PC-9 (cell line): ENCODE results near the gene RNF144A. TPM values are rescaled to one million over a fixed set of nuclear protein-coding genes. Genes with fewer than 3 reads are reported as not detected.

Experiments
- BruUV-seq: library from RNA; stranded (reverse); fragments of 400-500 nt; replicated peaks from 2 replicates; lab custom pipeline; 2021; lab: Mats Ljungman, UMichigan
- CTCF ChIA-PET: fragments of 300-600 bp; sonication (Branson Sonifier 250); formaldehyde crosslinking; loops from one replicate; lab custom pipeline; 2022; ENCODE audit warnings: antibody characterized with exemption; lab: Charles Lee
- POLR2A ChIA-PET: fragments of 300-600 bp; sonication (Branson Sonifier 250); formaldehyde crosslinking; loops from one replicate; lab custom pipeline; 2022; ENCODE audit warnings: antibody characterized with exemption; ENCODE audit not compliant: unreplicated experiment; lab: Charles Lee
- DNase-seq, 2 experiments: peaks; one replicate each; pipeline versions ENCODE4 v3.0.0 to v3.0.0-alpha.2; 2015 to 2022; ENCODE audit warnings: mixed read lengths in 1 of 2
- H2AFZ ChIP-seq: fragments of 200-600 bp; sonication (generic); 2 replicates; pipeline ENCODE4 v1.8.1; 2017; ENCODE audit warnings: antibody characterized with exemption
- H3F3A ChIP-seq: fragments of 200-600 bp; sonication (generic); 2 replicates; pipeline ENCODE4 v1.8.1; 2017; ENCODE audit warnings: antibody characterized with exemption, mild to moderate bottlenecking, low read depth; ENCODE audit not compliant: insufficient read depth
- H3K27ac ChIP-seq: fragments of 200-600 bp; sonication (generic); 2 replicates; pipeline ENCODE4 v1.6.1; 2016; ENCODE audit warnings: mixed run types
- H3K27me3 ChIP-seq: fragments of 200-600 bp; sonication (generic); 2 replicates; pipeline ENCODE4 v1.6.1; 2016; ENCODE audit warnings: low read depth, mixed run types; ENCODE audit not compliant: insufficient read depth
- H3K36me3 ChIP-seq: fragments of 200-600 bp; sonication (generic); 2 replicates; pipeline ENCODE4 v1.6.1; 2016; ENCODE audit warnings: low read depth, mixed run types
- H3K4me1 ChIP-seq: fragments of 200-600 bp; sonication (generic); replicated peaks from 2 replicates; pipeline ENCODE4 v1.6.1; 2016; ENCODE audit warnings: mixed run types; ENCODE audit not compliant: insufficient read depth
- H3K4me2 ChIP-seq: fragments of 200-600 bp; sonication (generic); 2 replicates; pipeline ENCODE4 v1.6.1; 2017; ENCODE audit warnings: mixed run types
- H3K4me3 ChIP-seq: fragments of 200-600 bp; sonication (generic); 2 replicates; pipeline ENCODE4 v1.6.1; 2016; ENCODE audit warnings: mixed run types
- H3K79me2 ChIP-seq: fragments of 200-600 bp; sonication (generic); 2 replicates; pipeline ENCODE4 v1.6.1; 2017; ENCODE audit warnings: low read depth, mixed run types
- H3K9me2 ChIP-seq: fragments of 200-600 bp; sonication (generic); 2 replicates; pipeline ENCODE4 v1.8.1; 2017; ENCODE audit warnings: mild to moderate bottlenecking; ENCODE audit not compliant: insufficient read depth
- H3K9me3 ChIP-seq: fragments of 200-600 bp; sonication (generic); 2 replicates; pipeline ENCODE4 v1.8.1; 2016; ENCODE audit warnings: low read depth; ENCODE audit not compliant: insufficient read depth
- H4K20me1 ChIP-seq: fragments of 200-600 bp; sonication (generic); 2 replicates; pipeline ENCODE4 v1.8.1; 2017; ENCODE audit not compliant: insufficient read depth
- EZH2 ChIP-seq: fragments of 200-600 bp; sonication (generic); IDR thresholded peaks from 2 replicates; pipeline ENCODE4 v1.8.0; 2017; ENCODE audit warnings: antibody characterized with exemption, low read depth
- intact Hi-C: fragments of 100-400 bp; cut with micrococcal nuclease; formaldehyde crosslinking; loops from one replicate; pipeline ENCODE4 v1.10.0; 2022; ENCODE audit not compliant: unreplicated experiment
- total RNA-seq: library from RNA; stranded (reverse); gene quantifications from 2 replicates; pipeline ENCODE4 v1.2.3, GENCODE V29; 2021
- TF ChIP-seq, protein P1 (sequence below): fragments of 200-600 bp; sonication (generic); conservative IDR thresholded peaks from 2 replicates; pipeline ENCODE4 v1.6.1; 2017; ENCODE audit warnings: mixed run types, antibody characterized with exemption, mild to moderate bottlenecking, moderate library complexity

RNF144A gene
- total RNA-seq, 1 experiment from 2014 or later = 0.94 TPM

DNA sequence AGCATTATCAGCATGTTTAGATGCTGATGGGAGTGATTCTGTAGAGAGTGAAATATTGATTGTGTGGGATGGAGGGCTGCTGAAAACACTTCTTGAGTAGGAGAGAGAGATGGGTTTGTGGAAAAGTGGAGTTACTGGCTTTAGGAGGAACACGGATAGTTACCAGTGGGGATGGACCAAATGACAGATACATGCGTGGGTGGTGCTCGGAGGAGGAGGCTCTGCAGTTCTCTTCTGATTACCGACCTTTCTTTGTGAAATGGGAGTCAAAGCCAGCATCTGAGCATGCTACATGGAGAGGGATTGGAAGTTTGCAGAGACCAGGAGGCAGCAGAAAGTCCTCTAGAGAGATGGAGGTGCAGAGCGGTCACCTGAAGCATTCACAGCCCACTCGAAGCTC is 26.3 kb downstream of the RNF144A start:
- no peak overlapping the region for H3K4me2 ChIP-seq
- no peaks in the 10 kb centered on the region for H3K4me1 ChIP-seq
- no peaks in the 10 kb centered on the region for H4K20me1 ChIP-seq
- no peak overlapping the region for H3K4me3 ChIP-seq
- no peak for DNase-seq
- no peak for TF ChIP-seq EZH2
- TF ChIP-seq, protein P1, sequence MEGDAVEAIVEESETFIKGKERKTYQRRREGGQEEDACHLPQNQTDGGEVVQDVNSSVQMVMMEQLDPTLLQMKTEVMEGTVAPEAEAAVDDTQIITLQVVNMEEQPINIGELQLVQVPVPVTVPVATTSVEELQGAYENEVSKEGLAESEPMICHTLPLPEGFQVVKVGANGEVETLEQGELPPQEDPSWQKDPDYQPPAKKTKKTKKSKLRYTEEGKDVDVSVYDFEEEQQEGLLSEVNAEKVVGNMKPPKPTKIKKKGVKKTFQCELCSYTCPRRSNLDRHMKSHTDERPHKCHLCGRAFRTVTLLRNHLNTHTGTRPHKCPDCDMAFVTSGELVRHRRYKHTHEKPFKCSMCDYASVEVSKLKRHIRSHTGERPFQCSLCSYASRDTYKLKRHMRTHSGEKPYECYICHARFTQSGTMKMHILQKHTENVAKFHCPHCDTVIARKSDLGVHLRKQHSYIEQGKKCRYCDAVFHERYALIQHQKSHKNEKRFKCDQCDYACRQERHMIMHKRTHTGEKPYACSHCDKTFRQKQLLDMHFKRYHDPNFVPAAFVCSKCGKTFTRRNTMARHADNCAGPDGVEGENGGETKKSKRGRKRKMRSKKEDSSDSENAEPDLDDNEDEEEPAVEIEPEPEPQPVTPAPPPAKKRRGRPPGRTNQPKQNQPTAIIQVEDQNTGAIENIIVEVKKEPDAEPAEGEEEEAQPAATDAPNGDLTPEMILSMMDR = no peak
- ChIA-PET POLR2A (no interaction called here), CTCF (no interaction called here)
- intact Hi-C loops = no loop called here
- no peaks in the 10 kb centered on the region for H3K9me3 ChIP-seq
- H3K27me3 ChIP-seq = no peaks in the 10 kb centered on the region
- no peaks in the 10 kb centered on the region for H3K9me2 ChIP-seq
- no peaks in the 10 kb centered on the region for H3K79me2 ChIP-seq
- no peaks in the 10 kb centered on the region for H3F3A ChIP-seq
- no peaks in the 10 kb centered on the region for H3K36me3 ChIP-seq
- H2AFZ ChIP-seq = no peak overlapping the region
- no TSS peak for BruUV-seq
- H3K27ac ChIP-seq = no peak overlapping the region

DNA sequence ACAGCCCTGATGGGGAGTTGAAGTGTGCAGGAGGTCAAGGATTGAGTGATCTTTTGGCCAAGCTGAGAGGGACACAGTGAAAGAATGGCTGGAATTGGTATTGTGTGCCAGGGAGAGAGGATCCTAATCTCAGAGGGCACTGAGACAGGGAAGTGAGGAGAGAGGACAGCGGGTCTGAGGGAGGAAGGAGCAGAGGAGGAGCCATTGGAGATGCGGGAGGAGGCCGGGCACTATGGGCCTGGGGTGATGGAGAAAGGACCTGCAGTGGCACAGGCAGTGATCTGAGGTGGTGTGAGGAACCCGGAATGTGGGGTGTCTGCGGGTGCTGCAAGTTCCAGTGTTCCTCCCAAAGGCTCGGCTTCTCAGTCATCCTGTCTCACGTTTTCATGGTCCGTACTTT is 26.8 kb downstream of the RNF144A start:
- ChIA-PET POLR2A (no interaction called here), CTCF (no interaction called here)
- H3K36me3 ChIP-seq = no peaks in the 10 kb centered on the region
- H3K27ac ChIP-seq = no peak overlapping the region
- H3K4me1 ChIP-seq = no peaks in the 10 kb centered on the region
- no peak overlapping the region for H3K4me3 ChIP-seq
- H3K9me3 ChIP-seq = no peaks in the 10 kb centered on the region
- H3K27me3 ChIP-seq = no peaks in the 10 kb centered on the region
- no peak for TF ChIP-seq EZH2
- TF ChIP-seq, protein P1 = no peak
- H3K9me2 ChIP-seq = no peaks in the 10 kb centered on the region
- no peaks in the 10 kb centered on the region for H3F3A ChIP-seq
- no TSS peak for BruUV-seq
- no peaks in the 10 kb centered on the region for H3K79me2 ChIP-seq
- H3K4me2 ChIP-seq = no peak overlapping the region
- H4K20me1 ChIP-seq = no peaks in the 10 kb centered on the region
- DNase-seq = no peak
- no peak overlapping the region for H2AFZ ChIP-seq
- intact Hi-C loops = no loop called here

DNA sequence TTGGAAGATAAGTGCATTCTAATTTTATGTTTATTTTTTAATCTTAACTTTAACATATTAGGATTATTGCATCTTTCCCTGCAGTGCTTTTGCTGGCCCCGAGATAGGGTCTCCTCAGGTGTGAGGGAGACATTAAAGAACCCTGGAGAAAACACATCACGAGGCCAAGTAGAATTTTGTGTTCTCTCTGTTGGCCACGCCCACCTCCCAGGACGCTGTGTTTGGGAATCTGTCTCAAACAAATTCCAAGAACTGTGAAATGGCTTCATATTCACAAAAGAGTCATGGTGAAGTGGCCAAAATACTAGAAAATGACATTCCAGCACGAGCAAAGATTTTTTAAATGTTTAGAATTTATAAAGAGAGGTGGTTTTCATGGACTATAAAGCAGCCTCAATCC is 27.3 kb downstream of the RNF144A start:
- no peaks in the 10 kb centered on the region for H4K20me1 ChIP-seq
- no peaks in the 10 kb centered on the region for H3F3A ChIP-seq
- no peaks in the 10 kb centered on the region for H3K9me2 ChIP-seq
- intact Hi-C loops = no loop called here
- no peaks in the 10 kb centered on the region for H3K4me1 ChIP-seq
- no peaks in the 10 kb centered on the region for H3K27me3 ChIP-seq
- no peak overlapping the region for H3K4me2 ChIP-seq
- no peaks in the 10 kb centered on the region for H3K79me2 ChIP-seq
- ChIA-PET POLR2A (no interaction called here), CTCF (no interaction called here)
- no peak overlapping the region for H3K27ac ChIP-seq
- H3K36me3 ChIP-seq = no peaks in the 10 kb centered on the region
- no TSS peak for BruUV-seq
- no peak overlapping the region for H2AFZ ChIP-seq
- no peak overlapping the region for H3K4me3 ChIP-seq
- no peak for TF ChIP-seq EZH2
- TF ChIP-seq, protein P1 = no peak
- no peaks in the 10 kb centered on the region for H3K9me3 ChIP-seq
- no peak for DNase-seq
